Endothelial cell of umbilical vein (primary cell): ENCODE data around the gene ZNFX1. TPM values are rescaled to one million over a fixed set of nuclear protein-coding genes. Genes with fewer than 3 reads are reported as not detected.

ENCODE experiments used
- BruUV-seq: library from RNA; stranded (reverse); fragments of 400-500 nt; replicated peaks from 2 replicates; lab custom pipeline; 2021; lab: Mats Ljungman, UMichigan
- CTCF ChIA-PET: fragments of 300-600, 350-600 bp; sonication (Branson Sonifier 250); formaldehyde crosslinking; loops from one replicate; lab custom pipeline; 2021; ENCODE audit warnings: antibody characterized with exemption, inconsistent platforms; lab: Charles Lee
- POLR2A ChIA-PET: fragments of 300-600, 350-600 bp; sonication (Branson Sonifier 250); formaldehyde crosslinking; loops from one replicate; lab custom pipeline; 2021; ENCODE audit warnings: antibody characterized with exemption, inconsistent platforms; lab: Charles Lee
- DNase-seq: peaks from one replicate; pipeline ENCODE4 v3.0.0-alpha.2; 2011; ENCODE audit warnings: low read depth, low spot score
- FAIRE-seq: peaks from 2 replicates; lab custom pipeline; 2011; peaks lifted over from hg19 to GRCh38; lab: Jason Lieb, UNC
- H2AFZ ChIP-seq: 2 replicates; pipeline ENCODE4 v1.6.0; 2012; ENCODE audit warnings: low read depth, low read length, control low read depth, inconsistent platforms
- H3K27ac ChIP-seq: 2 replicates; pipeline ENCODE4 v1.5.1; 2011; ENCODE audit warnings: low read depth, mild to moderate bottlenecking, control low read depth, low read length, moderate library complexity; ENCODE audit not compliant: insufficient read depth
- H3K27me3 ChIP-seq, 2 experiments: 2 replicates each; pipeline versions ENCODE4 v1.6.0 to v1.6.1; 2011; ENCODE audit warnings: low read length in 2 of 2, mixed read lengths in 1 of 2; ENCODE audit not compliant: control insufficient read depth in 2 of 2, insufficient read depth in 2 of 2
- H3K36me3 ChIP-seq, 2 experiments: 2 replicates in 1 of 2; 3 replicates in 1 of 2; pipeline ENCODE4 v1.5.1; 2011; ENCODE audit warnings: low read length in 2 of 2, mild to moderate bottlenecking in 1 of 2, moderate library complexity in 1 of 2; ENCODE audit not compliant: control insufficient read depth in 2 of 2, insufficient read depth in 2 of 2; ENCODE audit errors: extremely low read depth in 1 of 2
- H3K4me1 ChIP-seq: 3 replicates; pipeline ENCODE4 v1.5.1; 2011; ENCODE audit warnings: mild to moderate bottlenecking, low read length; ENCODE audit not compliant: control insufficient read depth, insufficient read depth; ENCODE audit errors: extremely low read depth
- H3K4me2 ChIP-seq: 2 replicates; pipeline ENCODE4 v1.6.1; 2011; ENCODE audit warnings: low read length, control low read depth, mixed read lengths; ENCODE audit not compliant: insufficient read depth
- H3K4me3 ChIP-seq, 3 experiments: fragments of 200-600 bp in 1 of 3; sonication (generic), shearing (Covaris generic) in 1 of 3; replicated peaks in 1 of 3; 2 replicates each; pipeline ENCODE4 v1.5.1; 2011 to 2016; ENCODE audit warnings: control low read depth in 3 of 3, low read length in 3 of 3, mild to moderate bottlenecking in 2 of 3, inconsistent platforms in 1 of 3, low read depth in 1 of 3, moderate library complexity in 1 of 3; ENCODE audit not compliant: insufficient read depth in 1 of 3
- H3K79me2 ChIP-seq: 2 replicates; pipeline ENCODE4 v1.6.0; 2012; ENCODE audit warnings: low read length, inconsistent platforms; ENCODE audit not compliant: control insufficient read depth, insufficient read depth
- H3K9ac ChIP-seq: replicated peaks from 2 replicates; pipeline ENCODE3; 2011; ENCODE audit warnings: low read length, control low read depth; ENCODE audit not compliant: insufficient read depth; ENCODE audit errors: extremely low read depth
- H3K9me1 ChIP-seq: replicated peaks from 3 replicates; pipeline ENCODE4 v1.6.0; 2011; ENCODE audit warnings: mild to moderate bottlenecking, low read length; ENCODE audit not compliant: control insufficient read depth, insufficient read depth; ENCODE audit errors: extremely low read depth
- H3K9me3 ChIP-seq: replicated peaks from 2 replicates; pipeline ENCODE4 v1.5.1; 2012; ENCODE audit warnings: low read length, inconsistent platforms; ENCODE audit not compliant: control insufficient read depth, insufficient read depth
- H4K20me1 ChIP-seq: replicated peaks from 2 replicates; pipeline ENCODE3; 2011; ENCODE audit warnings: mild to moderate bottlenecking, low read length; ENCODE audit not compliant: control insufficient read depth, insufficient read depth; ENCODE audit errors: extremely low read depth
- CTCF ChIP-seq, 2 donors: IDR thresholded peaks; 1 replicate in 1 of 2; 2 replicates in 1 of 2; pipeline ENCODE4 v1.5.1; 2011; ENCODE audit warnings: low read length in 2 of 2, mild to moderate bottlenecking in 2 of 2, moderate library complexity in 2 of 2, control low read depth in 1 of 2, inconsistent platforms in 1 of 2, low read depth in 1 of 2; ENCODE audit not compliant: insufficient read depth in 1 of 2; ENCODE audit errors: extremely low read depth in 1 of 2
- EZH2 ChIP-seq: IDR thresholded peaks from 2 replicates; pipeline ENCODE4 v1.6.1; 2012; ENCODE audit warnings: borderline replicate concordance, low read depth, mild to moderate bottlenecking, moderate library complexity, low read length, inconsistent platforms; ENCODE audit not compliant: severe bottlenecking
- FOS ChIP-seq: IDR thresholded peaks from 2 replicates; pipeline ENCODE4 v1.6.1; 2011; ENCODE audit warnings: mild to moderate bottlenecking, low read length, moderate library complexity, borderline replicate concordance; ENCODE audit not compliant: insufficient read depth
- GATA2 ChIP-seq: IDR thresholded peaks from 2 replicates; pipeline ENCODE4 v1.7.0; 2011; ENCODE audit warnings: low read depth, mild to moderate bottlenecking, moderate library complexity, mixed read lengths, low read length; ENCODE audit not compliant: insufficient read length, insufficient read depth
- JUN ChIP-seq: IDR thresholded peaks from 2 replicates; pipeline ENCODE4 v1.6.1; 2011; ENCODE audit warnings: borderline replicate concordance, low read depth; ENCODE audit not compliant: insufficient read length, insufficient read depth
- MAX ChIP-seq: IDR thresholded peaks from 2 replicates; pipeline ENCODE4 v1.6.1; 2011; ENCODE audit not compliant: insufficient read depth, insufficient read length
- MYC ChIP-seq: IDR thresholded peaks from one replicate; pipeline ENCODE4 v1.6.1; 2011; ENCODE audit warnings: mild to moderate bottlenecking, low read depth, low read length
- POLR2A ChIP-seq: IDR thresholded peaks from 2 replicates; pipeline ENCODE4 v1.6.1; 2012; ENCODE audit warnings: low read depth, mild to moderate bottlenecking, control low read depth, low read length
- POLR2AphosphoS5 ChIP-seq: IDR thresholded peaks from 2 replicates; pipeline ENCODE4 v1.6.1; 2012; ENCODE audit warnings: low read depth, mild to moderate bottlenecking, control low read depth, low read length, moderate library complexity; ENCODE audit not compliant: insufficient read depth
- dilution Hi-C: fragments of 300-500 bp; cut with MboI; formaldehyde crosslinking; loops from one replicate; pipeline ENCODE4 v1.15.0; 2019; ENCODE audit warnings: low sequenced_read_pairs; ENCODE audit not compliant: extremely low pct_ligation_motif_present
- intact Hi-C: fragments of 100-400 bp; cut with micrococcal nuclease; formaldehyde crosslinking; loops from one replicate; pipeline ENCODE4 v1.10.0; 2022
- polyA plus RNA-seq, 4 experiments: library from polyadenylated mRNA; depleted of rRNA in 3 of 4; stranded (reverse) in 3 of 4; unstranded in 1 of 4; fragments of >200 nt; gene quantifications; 2 replicates each; pipeline versions ENCODE4 v1.2.1 to v1.2.3, GENCODE V29; 2011 to 2012; ENCODE audit warnings: missing spikeins in 1 of 4
- total RNA-seq: library from RNA; stranded (reverse); gene quantifications from 2 replicates; pipeline ENCODE4 v1.2.3, GENCODE V29; 2021

ZNFX1 gene
- total and polyA plus RNA-seq, 2 donors (not counting 3 experiments of a cell fraction or from before 2014, with no cell fraction given): 8.3 to 27.9 TPM

GRCh38 chr20:49293122-49293521, 15.3 kb upstream of the ZNFX1 start:
- ChIA-PET CTCF (no interaction called here), POLR2A (no interaction called here)
- Histone ChIP-seq H3K9me1 (no peaks in the 10 kb centered on the region), H3K4me2 (no peak overlapping the region), H3K36me3 (peaks cover 25 to 26% of the 10 kb centered on the region in 2 experiments), H2AFZ (no peak overlapping the region), H3K79me2 (peaks cover 5% of the 10 kb centered on the region), H3K9me3 (no peaks in the 10 kb centered on the region), H3K4me3 (no peak overlapping the region), H3K27ac (no peak overlapping the region), H3K4me1 (peaks cover 3% of the 10 kb centered on the region), H3K9ac (no peak overlapping the region), H3K27me3 (no peaks in the 10 kb centered on the region), H4K20me1 (peaks cover 4% of the 10 kb centered on the region)
- no peak for DNase-seq
- FAIRE-seq: no peak
- TF ChIP-seq JUN (no peak), MAX (no peak), POLR2AphosphoS5 (no peak), POLR2A (no peak), FOS (no peak), GATA2 (no peak)
- dilution Hi-C loops (no loop called here), intact Hi-C loops (no loop called here)
- no TSS peak for BruUV-seq

- FAIRE-seq: no peak
- no peak for DNase-seq
- no peaks in the 10 kb centered on the region for H3K9me1 ChIP-seq
- no peak overlapping the region for H3K4me2 ChIP-seq
- no peaks in the 10 kb centered on the region for H3K27me3 ChIP-seq
- H3K9ac ChIP-seq: no peak overlapping the region
- peaks cover 31 to 34% of the 10 kb centered on the region in 2 experiments for H3K36me3 ChIP-seq
- TF ChIP-seq POLR2A: no peak
- TF ChIP-seq MYC: no peak
- no peak for TF ChIP-seq POLR2AphosphoS5
- no peak for TF ChIP-seq FOS
- no peak for TF ChIP-seq EZH2
- no peak for TF ChIP-seq CTCF (IDR thresholded peaks at IDR 0.05; ENCODE audit: extremely low read depth in 1 of 2, insufficient read depth in 1 of 2, low read depth in 1 of 2, low read length in 2 of 2)
- TF ChIP-seq JUN: no peak
- H3K4me3 ChIP-seq: no peak overlapping the region
- BruUV-seq: no TSS peak
- intact Hi-C loops (no loop called here), dilution Hi-C loops (no loop called here)
- CTCF ChIA-PET: interaction anchor here (1.3 to 2.4 kb wide), 3 partner anchors 10 to 46 kb away, joined by 3 to 11 read pairs (median 4); no protein-coding TSS in a partner anchor
- peaks cover 4% of the 10 kb centered on the region for H4K20me1 ChIP-seq
- no peaks in the 10 kb centered on the region for H3K9me3 ChIP-seq
- POLR2A ChIA-PET: interaction anchor here (0.8 kb wide), 1 partner anchor 11 kb away, joined by 3 read pairs; no protein-coding TSS in a partner anchor
- peaks cover 11% of the 10 kb centered on the region for H3K79me2 ChIP-seq
- H3K4me1 ChIP-seq: peaks cover 14% of the 10 kb centered on the region
- no peak overlapping the region for H2AFZ ChIP-seq
- H3K27ac ChIP-seq: no peak overlapping the region
Observed at GRCh38 chr20:49292010-49292409, 14.2 kb upstream of the ZNFX1 start.
